HEK293 (cell line): ENCODE measurements around the gene NFIX.

Source experiments
- GFI1B ChIP-seq: fragments of 450-650 bp; formaldehyde crosslinking; IDR thresholded peaks from 2 replicates; pipeline ENCODE4 v1.5.1; 2016; ENCODE audit warnings: missing biosample characterization, missing genetic modification characterization
- GLIS1 ChIP-seq: fragments of 450-650 bp; formaldehyde crosslinking; IDR thresholded peaks from 2 replicates; pipeline ENCODE4 v1.5.1; 2016; ENCODE audit warnings: missing biosample characterization, missing genetic modification characterization
- KLF16 ChIP-seq: fragments of 450-650 bp; formaldehyde crosslinking; IDR thresholded peaks from 2 replicates; pipeline ENCODE4 v1.5.1; 2017; ENCODE audit warnings: missing biosample characterization, missing genetic modification characterization
- REPIN1 ChIP-seq: fragments of 450-650 bp; formaldehyde crosslinking; IDR thresholded peaks from 2 replicates; pipeline ENCODE4 v1.5.1; 2017; ENCODE audit warnings: missing biosample characterization, missing genetic modification characterization, low read depth
- SP3 ChIP-seq: fragments of 450-650 bp; formaldehyde crosslinking; IDR thresholded peaks from 2 replicates; pipeline ENCODE4 v1.5.1; 2016; ENCODE audit warnings: missing biosample characterization, missing genetic modification characterization
- YY1 ChIP-seq: fragments of 450-650 bp; formaldehyde crosslinking; IDR thresholded peaks from 2 replicates; pipeline ENCODE4 v1.5.1; 2018; ENCODE audit warnings: missing biosample characterization, missing genetic modification characterization
- ZBTB48 ChIP-seq: fragments of 450-650 bp; formaldehyde crosslinking; IDR thresholded peaks from 2 replicates; pipeline ENCODE4 v1.5.1; 2016; ENCODE audit warnings: missing biosample characterization, missing genetic modification characterization
- ZBTB8A ChIP-seq: fragments of 450-650 bp; formaldehyde crosslinking; IDR thresholded peaks from 2 replicates; pipeline ENCODE4 v1.5.1; 2016; ENCODE audit warnings: missing biosample characterization, missing genetic modification characterization
- ZFP37 ChIP-seq: fragments of 450-650 bp; formaldehyde crosslinking; IDR thresholded peaks from 2 replicates; pipeline ENCODE4 v1.5.1; 2016; ENCODE audit warnings: missing biosample characterization, missing genetic modification characterization
- ZNF121 ChIP-seq: fragments of 450-650 bp; formaldehyde crosslinking; IDR thresholded peaks from 2 replicates; pipeline ENCODE4 v1.5.1; 2016; ENCODE audit warnings: missing biosample characterization, missing genetic modification characterization
- ZNF169 ChIP-seq: fragments of 450-650 bp; formaldehyde crosslinking; IDR thresholded peaks from 2 replicates; pipeline ENCODE4 v1.5.1; 2016; ENCODE audit warnings: missing biosample characterization, missing genetic modification characterization
- ZNF335 ChIP-seq: fragments of 450-650 bp; formaldehyde crosslinking; conservative IDR thresholded peaks from 2 replicates; pipeline ENCODE4 v1.5.1; 2016; ENCODE audit warnings: missing biosample characterization, missing genetic modification characterization
- ZNF341 ChIP-seq: fragments of 450-650 bp; formaldehyde crosslinking; IDR thresholded peaks from 2 replicates; pipeline ENCODE4; 2016; ENCODE audit warnings: low read depth, missing biosample characterization, missing genetic modification characterization
- ZNF600 ChIP-seq: fragments of 450-650 bp; formaldehyde crosslinking; IDR thresholded peaks from 2 replicates; pipeline ENCODE4 v1.5.1; 2016; ENCODE audit warnings: missing biosample characterization, missing genetic modification characterization
- ZNF610 ChIP-seq: fragments of 450-650 bp; formaldehyde crosslinking; IDR thresholded peaks from 2 replicates; pipeline ENCODE4 v1.5.1; 2016; ENCODE audit warnings: missing biosample characterization, missing genetic modification characterization, borderline replicate concordance
- ZNF658 ChIP-seq: fragments of 450-650 bp; formaldehyde crosslinking; IDR thresholded peaks from 2 replicates; pipeline ENCODE4; 2016; ENCODE audit warnings: missing biosample characterization, missing genetic modification characterization
- ZNF660 ChIP-seq: fragments of 450-650 bp; IDR thresholded peaks from 2 replicates; pipeline ENCODE4 v1.5.1; 2018; ENCODE audit warnings: missing biosample characterization, mild to moderate bottlenecking, missing genetic modification characterization
- ZNF843 ChIP-seq: fragments of 450-650 bp; formaldehyde crosslinking; IDR thresholded peaks from 2 replicates; pipeline ENCODE4 v1.5.1; 2016; ENCODE audit warnings: missing biosample characterization, missing genetic modification characterization
- TF ChIP-seq, protein P1 (sequence below): fragments of 450-650 bp; formaldehyde crosslinking; optimal IDR thresholded peaks from 2 replicates; pipeline ENCODE3; 2016; ENCODE audit warnings: missing biosample characterization, mild to moderate bottlenecking, missing genetic modification characterization
- TF ChIP-seq, protein P2 (sequence below): fragments of 450-650 bp; formaldehyde crosslinking; IDR thresholded peaks from 2 replicates; pipeline ENCODE4 v1.5.1; 2016; ENCODE audit warnings: missing biosample characterization, missing genetic modification characterization
- TF ChIP-seq, protein P3 (sequence below): fragments of 450-650 bp; formaldehyde crosslinking; IDR thresholded peaks from 2 replicates; pipeline ENCODE4 v1.5.1; 2016; ENCODE audit warnings: missing biosample characterization, missing genetic modification characterization
- TF ChIP-seq, protein P4 (sequence below): fragments of 450-650 bp; formaldehyde crosslinking; IDR thresholded peaks from 2 replicates; pipeline ENCODE4 v1.5.1; 2016; ENCODE audit warnings: missing biosample characterization, missing genetic modification characterization
- TF ChIP-seq, protein P5 (sequence below): fragments of 450-650 bp; formaldehyde crosslinking; IDR thresholded peaks from 2 replicates; pipeline ENCODE4; 2016; ENCODE audit warnings: missing biosample characterization, missing genetic modification characterization
- TF ChIP-seq, protein P6 (sequence below): fragments of 450-650 bp; formaldehyde crosslinking; IDR thresholded peaks from 2 replicates; pipeline ENCODE4 v1.5.1; 2017; ENCODE audit warnings: missing biosample characterization, mild to moderate bottlenecking, missing genetic modification characterization, moderate library complexity

NFIX gene

DNA sequence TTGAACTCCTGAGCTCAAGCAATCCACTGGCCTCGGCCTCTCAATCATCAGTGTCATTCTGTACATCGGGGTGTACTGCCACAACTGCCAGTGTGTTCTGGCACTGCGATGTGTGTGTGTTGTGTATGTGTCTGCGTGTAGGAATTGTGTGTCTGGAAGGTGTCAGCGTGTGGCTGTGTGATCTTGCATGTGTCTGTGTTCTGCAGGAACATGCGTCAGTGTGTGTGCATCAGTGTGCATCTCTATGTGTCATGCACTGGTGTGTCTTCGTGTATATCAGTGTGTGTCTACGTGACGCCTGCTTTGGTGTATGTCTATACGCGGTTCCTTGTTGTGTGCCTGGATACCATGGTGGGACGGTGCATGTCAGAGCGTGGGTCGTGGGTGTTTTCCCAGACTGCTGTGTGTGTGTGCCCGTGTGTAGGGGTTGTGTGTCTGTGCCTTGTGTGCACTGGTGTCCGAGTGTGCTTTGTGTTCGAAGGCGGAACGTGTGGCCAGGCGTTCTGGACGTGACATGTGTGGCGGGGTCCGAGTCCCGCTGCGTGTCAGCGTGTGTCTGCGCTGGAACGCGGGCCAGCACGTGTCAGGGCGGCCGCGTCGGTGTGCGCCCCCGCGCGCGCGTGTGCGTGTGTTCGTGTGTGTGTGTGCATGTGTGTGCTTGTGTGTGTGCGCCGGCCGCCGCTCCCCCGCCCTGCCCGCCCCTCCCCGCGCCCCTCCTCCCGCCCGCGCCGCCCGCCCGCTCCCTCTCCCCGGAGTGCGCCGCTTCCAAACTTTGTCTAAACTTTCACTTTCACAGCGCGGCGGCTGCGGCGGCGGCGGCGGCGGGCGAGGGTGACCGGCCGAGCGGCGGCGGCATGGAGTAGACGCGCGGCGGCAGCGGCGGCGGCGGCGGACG, at the start of gene NFIX (continued):
- TF ChIP-seq ZNF169 (tag by site-specific recombination) (no peak), ZNF660 (tag by site-specific recombination) (no peak), ZNF341 (tag by site-specific recombination) (no peak), ZNF600 (tag by site-specific recombination) (peak; percentile 99), ZNF843 (no peak), ZFP37 (no peak), ZNF121 (tag by site-specific recombination) (no peak), SP3 (tag by site-specific recombination) (peak; percentile 53), ZBTB8A (tag by site-specific recombination) (no peak), ZNF658 (tag by site-specific recombination) (no peak), REPIN1 (tag by site-specific recombination) (0 out of 2 replicates have a peak, but pooled peaks have one; percentile 56), GLIS1 (no peak), ZNF335 (tag by site-specific recombination) (peak; percentile 99), YY1 (tag by site-specific recombination) (no peak), ZBTB48 (tag by site-specific recombination) (peak; percentile 77), KLF16 (tag by site-specific recombination) (peak; percentile 87), GFI1B (tag by site-specific recombination) (no peak), ZNF610 (tag by site-specific recombination) (no peak)
- TF ChIP-seq, protein P1, sequence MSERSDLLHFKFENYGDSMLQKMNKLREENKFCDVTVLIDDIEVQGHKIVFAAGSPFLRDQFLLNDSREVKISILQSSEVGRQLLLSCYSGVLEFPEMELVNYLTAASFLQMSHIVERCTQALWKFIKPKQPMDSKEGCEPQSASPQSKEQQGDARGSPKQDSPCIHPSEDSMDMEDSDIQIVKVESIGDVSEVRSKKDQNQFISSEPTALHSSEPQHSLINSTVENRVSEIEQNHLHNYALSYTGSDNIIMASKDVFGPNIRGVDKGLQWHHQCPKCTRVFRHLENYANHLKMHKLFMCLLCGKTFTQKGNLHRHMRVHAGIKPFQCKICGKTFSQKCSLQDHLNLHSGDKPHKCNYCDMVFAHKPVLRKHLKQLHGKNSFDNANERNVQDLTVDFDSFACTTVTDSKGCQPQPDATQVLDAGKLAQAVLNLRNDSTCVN (tag by site-specific recombination) = peak; percentile 94
- TF ChIP-seq, protein P2, sequence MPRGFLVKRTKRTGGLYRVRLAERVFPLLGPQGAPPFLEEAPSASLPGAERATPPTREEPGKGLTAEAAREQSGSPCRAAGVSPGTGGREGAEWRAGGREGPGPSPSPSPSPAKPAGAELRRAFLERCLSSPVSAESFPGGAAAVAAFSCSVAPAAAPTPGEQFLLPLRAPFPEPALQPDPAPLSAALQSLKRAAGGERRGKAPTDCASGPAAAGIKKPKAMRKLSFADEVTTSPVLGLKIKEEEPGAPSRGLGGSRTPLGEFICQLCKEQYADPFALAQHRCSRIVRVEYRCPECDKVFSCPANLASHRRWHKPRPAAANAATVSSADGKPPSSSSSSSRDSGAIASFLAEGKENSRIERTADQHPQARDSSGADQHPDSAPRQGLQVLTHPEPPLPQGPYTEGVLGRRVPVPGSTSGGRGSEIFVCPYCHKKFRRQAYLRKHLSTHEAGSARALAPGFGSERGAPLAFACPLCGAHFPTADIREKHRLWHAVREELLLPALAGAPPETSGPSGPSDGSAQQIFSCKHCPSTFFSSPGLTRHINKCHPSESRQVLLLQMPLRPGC (tag by site-specific recombination) = 0 out of 2 replicates have a peak, but pooled peaks have one; percentile 44
- TF ChIP-seq, protein P3, sequence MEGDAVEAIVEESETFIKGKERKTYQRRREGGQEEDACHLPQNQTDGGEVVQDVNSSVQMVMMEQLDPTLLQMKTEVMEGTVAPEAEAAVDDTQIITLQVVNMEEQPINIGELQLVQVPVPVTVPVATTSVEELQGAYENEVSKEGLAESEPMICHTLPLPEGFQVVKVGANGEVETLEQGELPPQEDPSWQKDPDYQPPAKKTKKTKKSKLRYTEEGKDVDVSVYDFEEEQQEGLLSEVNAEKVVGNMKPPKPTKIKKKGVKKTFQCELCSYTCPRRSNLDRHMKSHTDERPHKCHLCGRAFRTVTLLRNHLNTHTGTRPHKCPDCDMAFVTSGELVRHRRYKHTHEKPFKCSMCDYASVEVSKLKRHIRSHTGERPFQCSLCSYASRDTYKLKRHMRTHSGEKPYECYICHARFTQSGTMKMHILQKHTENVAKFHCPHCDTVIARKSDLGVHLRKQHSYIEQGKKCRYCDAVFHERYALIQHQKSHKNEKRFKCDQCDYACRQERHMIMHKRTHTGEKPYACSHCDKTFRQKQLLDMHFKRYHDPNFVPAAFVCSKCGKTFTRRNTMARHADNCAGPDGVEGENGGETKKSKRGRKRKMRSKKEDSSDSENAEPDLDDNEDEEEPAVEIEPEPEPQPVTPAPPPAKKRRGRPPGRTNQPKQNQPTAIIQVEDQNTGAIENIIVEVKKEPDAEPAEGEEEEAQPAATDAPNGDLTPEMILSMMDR (tag by site-specific recombination) = peak; percentile 44; the same call in 1 of the 2 replicates
- TF ChIP-seq, protein P4, sequence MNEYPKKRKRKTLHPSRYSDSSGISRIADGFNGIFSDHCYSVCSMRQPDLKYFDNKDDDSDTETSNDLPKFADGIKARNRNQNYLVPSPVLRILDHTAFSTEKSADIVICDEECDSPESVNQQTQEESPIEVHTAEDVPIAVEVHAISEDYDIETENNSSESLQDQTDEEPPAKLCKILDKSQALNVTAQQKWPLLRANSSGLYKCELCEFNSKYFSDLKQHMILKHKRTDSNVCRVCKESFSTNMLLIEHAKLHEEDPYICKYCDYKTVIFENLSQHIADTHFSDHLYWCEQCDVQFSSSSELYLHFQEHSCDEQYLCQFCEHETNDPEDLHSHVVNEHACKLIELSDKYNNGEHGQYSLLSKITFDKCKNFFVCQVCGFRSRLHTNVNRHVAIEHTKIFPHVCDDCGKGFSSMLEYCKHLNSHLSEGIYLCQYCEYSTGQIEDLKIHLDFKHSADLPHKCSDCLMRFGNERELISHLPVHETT = no peak
- TF ChIP-seq, protein P5, sequence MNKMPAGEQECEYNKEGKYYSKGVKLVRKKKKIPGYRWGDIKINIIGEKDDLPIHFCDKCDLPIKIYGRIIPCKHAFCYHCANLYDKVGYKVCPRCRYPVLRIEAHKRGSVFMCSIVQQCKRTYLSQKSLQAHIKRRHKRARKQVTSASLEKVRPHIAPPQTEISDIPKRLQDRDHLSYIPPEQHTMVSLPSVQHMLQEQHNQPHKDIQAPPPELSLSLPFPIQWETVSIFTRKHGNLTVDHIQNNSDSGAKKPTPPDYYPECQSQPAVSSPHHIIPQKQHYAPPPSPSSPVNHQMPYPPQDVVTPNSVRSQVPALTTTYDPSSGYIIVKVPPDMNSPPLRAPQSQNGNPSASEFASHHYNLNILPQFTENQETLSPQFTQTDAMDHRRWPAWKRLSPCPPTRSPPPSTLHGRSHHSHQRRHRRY = no peak
- TF ChIP-seq, protein P6, sequence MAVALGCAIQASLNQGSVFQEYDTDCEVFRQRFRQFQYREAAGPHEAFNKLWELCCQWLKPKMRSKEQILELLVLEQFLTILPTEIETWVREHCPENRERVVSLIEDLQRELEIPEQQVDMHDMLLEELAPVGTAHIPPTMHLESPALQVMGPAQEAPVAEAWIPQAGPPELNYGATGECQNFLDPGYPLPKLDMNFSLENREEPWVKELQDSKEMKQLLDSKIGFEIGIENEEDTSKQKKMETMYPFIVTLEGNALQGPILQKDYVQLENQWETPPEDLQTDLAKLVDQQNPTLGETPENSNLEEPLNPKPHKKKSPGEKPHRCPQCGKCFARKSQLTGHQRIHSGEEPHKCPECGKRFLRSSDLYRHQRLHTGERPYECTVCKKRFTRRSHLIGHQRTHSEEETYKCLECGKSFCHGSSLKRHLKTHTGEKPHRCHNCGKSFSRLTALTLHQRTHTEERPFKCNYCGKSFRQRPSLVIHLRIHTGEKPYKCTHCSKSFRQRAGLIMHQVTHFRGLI (tag by site-specific recombination) = no peak
- TF ChIP-seq, all 188 proteins: peak for 48
